ENCODE results near the gene SHISA9. TPM values are rescaled to one million over a fixed set of nuclear protein-coding genes. Genes with fewer than 3 reads are reported as not detected.

The SHISA9 gene
- total and polyA plus RNA-seq, 2 donors (not counting 1 experiment from before 2014, with no cell fraction given), result 0.03 to 0.07 TPM

DNA sequence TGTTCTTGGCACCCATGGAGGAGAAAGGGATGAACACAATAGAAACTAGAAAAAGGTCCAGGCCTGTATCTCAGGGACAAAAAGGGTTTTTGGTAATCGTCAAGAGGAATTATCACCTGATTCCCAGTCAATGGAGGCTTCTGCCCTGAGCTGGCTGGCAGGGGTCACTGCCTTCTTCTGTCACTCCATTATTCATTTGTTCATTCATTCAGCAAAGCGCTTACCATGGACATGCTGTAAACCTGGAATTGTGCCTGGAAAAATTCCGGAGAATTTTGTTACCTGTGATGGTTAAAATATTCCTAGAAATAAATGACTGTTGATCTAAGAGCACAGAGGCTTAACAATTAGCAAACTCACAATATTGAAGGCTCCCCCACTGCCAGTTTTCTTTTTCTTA, 212.3 kb downstream of the SHISA9 start:
- H3K27ac Mint-ChIP-seq, result no peak overlapping the region
- intact Hi-C loops (cut with micrococcal nuclease), result no loop called here
- no peaks in the 10 kb centered on the region for H3K4me1 Mint-ChIP-seq

DNA sequence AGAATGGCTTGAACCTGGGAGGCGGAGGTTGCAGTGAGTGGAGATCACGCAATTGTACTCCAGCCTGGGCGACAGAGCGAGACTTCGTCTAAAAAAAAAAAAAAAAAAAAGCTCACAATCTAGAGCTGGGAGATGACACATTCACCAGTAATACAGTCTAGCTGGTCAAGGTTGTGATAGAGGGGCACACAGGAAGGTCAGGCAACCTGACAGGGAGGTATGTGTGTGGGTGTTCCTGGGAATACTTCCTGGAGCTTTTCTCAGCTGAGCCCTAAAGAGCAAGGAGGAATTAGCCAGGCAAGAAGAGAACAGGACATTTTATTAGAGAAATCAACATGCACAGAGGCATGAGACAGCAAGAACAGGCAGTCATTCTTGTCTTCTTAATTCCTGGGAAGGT, 216.7 kb downstream of the SHISA9 start:
- intact Hi-C loops (cut with micrococcal nuclease), result no loop called here
- TF ChIP-seq, protein P1, sequence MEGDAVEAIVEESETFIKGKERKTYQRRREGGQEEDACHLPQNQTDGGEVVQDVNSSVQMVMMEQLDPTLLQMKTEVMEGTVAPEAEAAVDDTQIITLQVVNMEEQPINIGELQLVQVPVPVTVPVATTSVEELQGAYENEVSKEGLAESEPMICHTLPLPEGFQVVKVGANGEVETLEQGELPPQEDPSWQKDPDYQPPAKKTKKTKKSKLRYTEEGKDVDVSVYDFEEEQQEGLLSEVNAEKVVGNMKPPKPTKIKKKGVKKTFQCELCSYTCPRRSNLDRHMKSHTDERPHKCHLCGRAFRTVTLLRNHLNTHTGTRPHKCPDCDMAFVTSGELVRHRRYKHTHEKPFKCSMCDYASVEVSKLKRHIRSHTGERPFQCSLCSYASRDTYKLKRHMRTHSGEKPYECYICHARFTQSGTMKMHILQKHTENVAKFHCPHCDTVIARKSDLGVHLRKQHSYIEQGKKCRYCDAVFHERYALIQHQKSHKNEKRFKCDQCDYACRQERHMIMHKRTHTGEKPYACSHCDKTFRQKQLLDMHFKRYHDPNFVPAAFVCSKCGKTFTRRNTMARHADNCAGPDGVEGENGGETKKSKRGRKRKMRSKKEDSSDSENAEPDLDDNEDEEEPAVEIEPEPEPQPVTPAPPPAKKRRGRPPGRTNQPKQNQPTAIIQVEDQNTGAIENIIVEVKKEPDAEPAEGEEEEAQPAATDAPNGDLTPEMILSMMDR (IDR thresholded peaks at IDR 0.05), result no peak
- no peak for TF ChIP-seq EZH2 (IDR thresholded peaks at IDR 0.05; ENCODE audit: borderline replicate concordance, insufficient read depth, low read depth, low read length, poor library complexity, severe bottlenecking)
- H3K4me2 ChIP-seq (replicated peaks; ENCODE audit: low read depth, low read length, poor library complexity, severe bottlenecking), result no peak overlapping the region
- no peaks in the 10 kb centered on the region for H3K79me2 ChIP-seq (ENCODE audit: control insufficient read depth, insufficient read depth, low read length)
- no peaks in the 10 kb centered on the region for H3K36me3 ChIP-seq (replicated peaks in 1 of 2; ENCODE audit: control extremely low read depth in 1 of 2, control insufficient read depth in 1 of 2, extremely low read depth in 1 of 2, insufficient read depth in 2 of 2, low read length in 1 of 2)
- POLR2A ChIA-PET, result no interaction called here
- H3K4me3 ChIP-seq (ENCODE audit: control extremely low read depth in 1 of 5, extremely low read depth in 1 of 5, insufficient read depth in 1 of 5, low read depth in 2 of 5, low read length in 4 of 5), result no peak overlapping the region
- no peaks in the 10 kb centered on the region for H4K20me1 ChIP-seq (ENCODE audit: control insufficient read depth, insufficient read depth, low read length, poor library complexity, severe bottlenecking)
- peaks cover 4% of the 10 kb centered on the region for H3K27me3 Mint-ChIP-seq
- DNase-seq, result no peak
- H3K4me1 ChIP-seq (ENCODE audit: control insufficient read depth in 2 of 2, insufficient read depth in 2 of 2, low read length in 2 of 2), result no peaks in the 10 kb centered on the region
- no peaks in the 10 kb centered on the region for H3K9me3 Mint-ChIP-seq (ENCODE audit: insufficient read depth)
- H3K9ac ChIP-seq (ENCODE audit: low read length), result no peak overlapping the region
- 100% methylated on average over 1 of the region's 5 CpGs for WGBS (ENCODE audit: insufficient coverage)
- CTCF ChIA-PET, result no interaction called here
- ATAC-seq (ENCODE audit: low read depth), result no peak
- H3K4me1 Mint-ChIP-seq, result no peaks in the 10 kb centered on the region
- H3K27ac ChIP-seq (ENCODE audit: low read length in 2 of 2), result no peak overlapping the region
- H3K27me3 ChIP-seq (replicated peaks in 1 of 4; ENCODE audit: control extremely low read depth in 1 of 4, control insufficient read depth in 3 of 4, insufficient read depth in 4 of 4, low read length in 3 of 4), result no peaks in the 10 kb centered on the region
- H2AFZ ChIP-seq (ENCODE audit: insufficient read depth, low read depth, low read length, poor library complexity, severe bottlenecking), result no peak overlapping the region
- H3K27ac Mint-ChIP-seq, result no peak overlapping the region
- no peak overlapping the region for H3K4me3 Mint-ChIP-seq
- H3K9me3 ChIP-seq (ENCODE audit: control extremely low read depth in 1 of 3, control insufficient read depth in 2 of 3, insufficient read depth in 1 of 3, low read length in 2 of 3), result no peaks in the 10 kb centered on the region

More for the DNA sequence above, 212.3 kb downstream of the SHISA9 start:
- Histone ChIP-seq H3K79me2 (ENCODE audit: control insufficient read depth, insufficient read depth, low read length) (no peaks in the 10 kb centered on the region), H3K4me1 (ENCODE audit: control insufficient read depth in 2 of 2, insufficient read depth in 2 of 2, low read length in 2 of 2) (no peaks in the 10 kb centered on the region), H3K27ac (ENCODE audit: low read length in 2 of 2) (no peak overlapping the region), H3K9ac (ENCODE audit: low read length) (no peak overlapping the region), H3K27me3 (replicated peaks in 1 of 4; ENCODE audit: control extremely low read depth in 1 of 4, control insufficient read depth in 3 of 4, insufficient read depth in 4 of 4, low read length in 3 of 4) (no peaks in the 10 kb centered on the region), H3K4me2 (replicated peaks; ENCODE audit: low read depth, low read length, poor library complexity, severe bottlenecking) (no peak overlapping the region), H3K4me3 (ENCODE audit: control extremely low read depth in 1 of 5, extremely low read depth in 1 of 5, insufficient read depth in 1 of 5, low read depth in 2 of 5, low read length in 4 of 5) (no peak overlapping the region), H2AFZ (ENCODE audit: insufficient read depth, low read depth, low read length, poor library complexity, severe bottlenecking) (no peak overlapping the region), H3K36me3 (replicated peaks in 1 of 2; ENCODE audit: control extremely low read depth in 1 of 2, control insufficient read depth in 1 of 2, extremely low read depth in 1 of 2, insufficient read depth in 2 of 2, low read length in 1 of 2) (no peaks in the 10 kb centered on the region), H4K20me1 (ENCODE audit: control insufficient read depth, insufficient read depth, low read length, poor library complexity, severe bottlenecking) (no peaks in the 10 kb centered on the region), H3K9me3 (ENCODE audit: control extremely low read depth in 1 of 3, control insufficient read depth in 2 of 3, insufficient read depth in 1 of 3, low read length in 2 of 3) (peaks cover 0 to 1% (median 0%) of the 10 kb centered on the region in 3 donors)
- Mint-ChIP-seq H3K9me3 (ENCODE audit: insufficient read depth) (no peaks in the 10 kb centered on the region), H3K27me3 (peaks cover 2% of the 10 kb centered on the region), H3K4me3 (no peak overlapping the region)
- ChIA-PET CTCF (no interaction called here), POLR2A (no interaction called here)
- no peak for DNase-seq
- no peak for ATAC-seq (ENCODE audit: low read depth)
- TF ChIP-seq, protein P1 (IDR thresholded peaks at IDR 0.05), result no peak
- TF ChIP-seq EZH2 (IDR thresholded peaks at IDR 0.05; ENCODE audit: borderline replicate concordance, insufficient read depth, low read depth, low read length, poor library complexity, severe bottlenecking), result no peak
- 86% methylated on average over 1 of the region's 3 CpGs for WGBS (ENCODE audit: insufficient coverage)
